Measurements from ENCODE around the gene CTNND2.

The CTNND2 gene

DNA sequence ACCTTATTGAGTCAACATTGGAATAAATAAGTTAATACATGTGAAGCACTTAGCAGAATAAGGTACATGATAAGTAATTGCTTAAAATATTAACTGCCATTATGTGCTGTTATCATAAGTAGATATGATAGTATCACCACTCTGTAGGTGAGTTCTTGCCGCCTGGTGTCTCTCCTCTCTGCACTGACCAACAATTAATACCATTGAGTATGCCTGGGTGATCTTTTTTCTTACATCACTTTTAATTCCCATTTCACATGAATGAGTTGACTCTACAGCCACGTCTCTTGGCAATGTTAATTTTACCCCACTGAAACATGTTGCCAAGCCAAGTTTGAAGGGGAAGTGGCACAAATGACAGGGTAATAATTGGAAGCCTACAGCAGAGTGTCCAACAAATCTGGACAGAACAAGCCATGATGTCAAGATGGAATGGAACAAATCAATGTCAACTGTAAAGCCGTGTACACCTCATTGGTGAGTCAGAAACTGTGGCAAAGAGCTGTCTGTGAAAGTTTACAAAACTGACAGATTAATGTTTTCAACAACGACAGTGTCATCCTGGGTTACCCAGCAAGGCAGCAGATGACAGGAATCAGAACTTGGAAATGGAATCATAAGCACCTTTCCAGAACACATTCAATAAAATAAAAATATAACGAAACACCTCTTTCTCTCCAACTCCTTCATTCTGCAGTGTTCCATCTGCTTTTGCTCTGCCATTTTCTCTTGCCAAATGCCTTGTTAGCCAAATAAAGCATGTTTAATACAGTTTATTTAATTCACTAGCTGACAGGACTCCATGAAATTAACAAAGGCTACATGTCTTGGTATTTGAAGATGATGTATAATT is 330.9 kb downstream of the CTNND2 start:
- H3K4me2 ChIP-seq (ENCODE audit: low read length), result no peak overlapping the region
- TF ChIP-seq CTCF (IDR thresholded peaks at IDR 0.05; ENCODE audit: low read depth, low read length, poor library complexity, severe bottlenecking) (no peak), EZH2phosphoT487 (IDR thresholded peaks at IDR 0.05; ENCODE audit: borderline replicate concordance, low read length) (no peak)
- no peaks in the 10 kb centered on the region for H3K9me2 ChIP-seq (replicated peaks; ENCODE audit: control insufficient read depth, low read length)
- no peaks in the 10 kb centered on the region for H4K20me1 ChIP-seq (ENCODE audit: control insufficient read depth, insufficient read depth, low read depth, low read length)
- H3K27ac ChIP-seq (ENCODE audit: low read depth, low read length), result no peak overlapping the region
- no peaks in the 10 kb centered on the region for H3K27me3 ChIP-seq (ENCODE audit: control insufficient read depth, low read length)
- H3K9me3 ChIP-seq (ENCODE audit: control insufficient read depth, insufficient read depth, low read length), result no peaks in the 10 kb centered on the region
- H3K4me3 ChIP-seq (ENCODE audit: low read length), result no peak overlapping the region
- H3K4me1 ChIP-seq (ENCODE audit: control insufficient read depth, low read length), result no peaks in the 10 kb centered on the region
- no peaks in the 10 kb centered on the region for H3F3A ChIP-seq (ENCODE audit: control insufficient read depth, insufficient read depth)
- no peaks in the 10 kb centered on the region for H3K79me2 ChIP-seq (ENCODE audit: control insufficient read depth, low read length)
- no peaks in the 10 kb centered on the region for H3K36me3 ChIP-seq (ENCODE audit: control insufficient read depth, low read length)

GRCh38 chr5:11564706-11565105 is 339.5 kb downstream of the CTNND2 start:
- Histone ChIP-seq H3K36me3 (ENCODE audit: control insufficient read depth, low read length) (no peaks in the 10 kb centered on the region), H3K27ac (ENCODE audit: low read depth, low read length) (no peak overlapping the region), H3K4me2 (ENCODE audit: low read length) (no peak overlapping the region), H4K20me1 (ENCODE audit: control insufficient read depth, insufficient read depth, low read depth, low read length) (no peaks in the 10 kb centered on the region), H3F3A (ENCODE audit: control insufficient read depth, insufficient read depth) (no peaks in the 10 kb centered on the region), H3K9me3 (ENCODE audit: control insufficient read depth, insufficient read depth, low read length) (no peaks in the 10 kb centered on the region), H3K4me1 (ENCODE audit: control insufficient read depth, low read length) (no peaks in the 10 kb centered on the region), H3K27me3 (ENCODE audit: control insufficient read depth, low read length) (no peaks in the 10 kb centered on the region), H3K4me3 (ENCODE audit: low read length) (no peak overlapping the region), H3K79me2 (ENCODE audit: control insufficient read depth, low read length) (no peaks in the 10 kb centered on the region), H3K9me2 (replicated peaks; ENCODE audit: control insufficient read depth, low read length) (no peaks in the 10 kb centered on the region)
- no peak for TF ChIP-seq CTCF (IDR thresholded peaks at IDR 0.05; ENCODE audit: low read depth, low read length, poor library complexity, severe bottlenecking)
- no peak for TF ChIP-seq EZH2phosphoT487 (IDR thresholded peaks at IDR 0.05; ENCODE audit: borderline replicate concordance, low read length)

GRCh38 chr5:11563822-11564221 is 340.4 kb downstream of the CTNND2 start:
- Histone ChIP-seq H3F3A (ENCODE audit: control insufficient read depth, insufficient read depth) (no peaks in the 10 kb centered on the region), H3K4me1 (ENCODE audit: control insufficient read depth, low read length) (no peaks in the 10 kb centered on the region), H3K79me2 (ENCODE audit: control insufficient read depth, low read length) (no peaks in the 10 kb centered on the region), H3K27me3 (ENCODE audit: control insufficient read depth, low read length) (no peaks in the 10 kb centered on the region), H4K20me1 (ENCODE audit: control insufficient read depth, insufficient read depth, low read depth, low read length) (no peaks in the 10 kb centered on the region), H3K27ac (ENCODE audit: low read depth, low read length) (no peak overlapping the region), H3K36me3 (ENCODE audit: control insufficient read depth, low read length) (no peaks in the 10 kb centered on the region), H3K9me3 (ENCODE audit: control insufficient read depth, insufficient read depth, low read length) (no peaks in the 10 kb centered on the region), H3K9me2 (replicated peaks; ENCODE audit: control insufficient read depth, low read length) (no peaks in the 10 kb centered on the region), H3K4me3 (ENCODE audit: low read length) (no peak overlapping the region), H3K4me2 (ENCODE audit: low read length) (no peak overlapping the region)
- TF ChIP-seq EZH2phosphoT487 (IDR thresholded peaks at IDR 0.05; ENCODE audit: borderline replicate concordance, low read length) (no peak), CTCF (IDR thresholded peaks at IDR 0.05; ENCODE audit: low read depth, low read length, poor library complexity, severe bottlenecking) (no peak)

Measured in DOHH2 (cell line).